ENCODE results near the gene DLGAP1.

The DLGAP1 gene

GRCh38 chr18:3930126-3931012 is 524.7 kb downstream of the DLGAP1 start:
- Mint-ChIP-seq H3K4me3 (no peak overlapping the region), H3K4me1 (no peaks in the 10 kb centered on the region), H3K36me3 (no peaks in the 10 kb centered on the region), H3K9me3 (no peaks in the 10 kb centered on the region), H3K27ac (no peak overlapping the region), H3K27me3 (peaks cover 2% of the 10 kb centered on the region)

- H3K9me3 Mint-ChIP-seq: no peaks in the 10 kb centered on the region
- H3K36me3 Mint-ChIP-seq: no peaks in the 10 kb centered on the region
- H3K4me3 Mint-ChIP-seq: no peak overlapping the region
- peaks cover 8% of the 10 kb centered on the region for H3K27me3 Mint-ChIP-seq
- no peak overlapping the region for H3K27ac Mint-ChIP-seq
- no peaks in the 10 kb centered on the region for H3K4me1 Mint-ChIP-seq
These were observed 530.7 kb downstream of the DLGAP1 start for GRCh38 chr18:3924455-3924854.

- H3K27me3 Mint-ChIP-seq: peaks cover 8% of the 10 kb centered on the region
- no peaks in the 10 kb centered on the region for H3K9me3 Mint-ChIP-seq
- no peak overlapping the region for H3K4me3 Mint-ChIP-seq
- no peaks in the 10 kb centered on the region for H3K4me1 Mint-ChIP-seq
- H3K27ac Mint-ChIP-seq: no peak overlapping the region
- no peaks in the 10 kb centered on the region for H3K36me3 Mint-ChIP-seq
These were observed 531.4 kb downstream of the DLGAP1 start for GRCh38 chr18:3923750-3924149.

GRCh38 chr18:3921826-3922225 is 533.3 kb downstream of the DLGAP1 start:
- Mint-ChIP-seq H3K4me1 (no peaks in the 10 kb centered on the region), H3K4me3 (no peak overlapping the region), H3K27me3 (peaks cover 8% of the 10 kb centered on the region)

GRCh38 chr18:3920832-3921231 is 534.3 kb downstream of the DLGAP1 start:
- Mint-ChIP-seq H3K4me3 (no peak overlapping the region), H3K27me3 (peaks cover 8% of the 10 kb centered on the region), H3K27ac (no peak overlapping the region), H3K9me3 (no peaks in the 10 kb centered on the region), H3K36me3 (no peaks in the 10 kb centered on the region), H3K4me1 (no peaks in the 10 kb centered on the region)

More at GRCh38 chr18:3921826-3922225, 533.3 kb downstream of the DLGAP1 start:
- no peaks in the 10 kb centered on the region for H3K36me3 Mint-ChIP-seq
- H3K27ac Mint-ChIP-seq: no peak overlapping the region
- H3K9me3 Mint-ChIP-seq: no peaks in the 10 kb centered on the region

- Mint-ChIP-seq H3K36me3 (no peaks in the 10 kb centered on the region), H3K9me3 (no peaks in the 10 kb centered on the region), H3K27me3 (peaks cover 8% of the 10 kb centered on the region), H3K27ac (no peak overlapping the region), H3K4me1 (no peaks in the 10 kb centered on the region), H3K4me3 (no peak overlapping the region)
These were observed 535.6 kb downstream of the DLGAP1 start for GRCh38 chr18:3919396-3920061.

GRCh38 chr18:3916082-3916481 is 539.0 kb downstream of the DLGAP1 start:
- H3K36me3 Mint-ChIP-seq: no peaks in the 10 kb centered on the region
- H3K4me1 Mint-ChIP-seq: no peaks in the 10 kb centered on the region
- peaks cover 11% of the 10 kb centered on the region for H3K27me3 Mint-ChIP-seq
- H3K4me3 Mint-ChIP-seq: no peak overlapping the region
- no peaks in the 10 kb centered on the region for H3K9me3 Mint-ChIP-seq
- H3K27ac Mint-ChIP-seq: no peak overlapping the region

GRCh38 chr18:3914833-3915610 is 540.1 kb downstream of the DLGAP1 start:
- Mint-ChIP-seq H3K27ac (no peak overlapping the region), H3K9me3 (no peaks in the 10 kb centered on the region), H3K27me3 (peaks cover 7% of the 10 kb centered on the region), H3K4me1 (no peaks in the 10 kb centered on the region), H3K4me3 (no peak overlapping the region), H3K36me3 (no peaks in the 10 kb centered on the region)

GRCh38 chr18:3914109-3914508 is 541.0 kb downstream of the DLGAP1 start:
- no peaks in the 10 kb centered on the region for H3K4me1 Mint-ChIP-seq
- H3K27ac Mint-ChIP-seq: no peak overlapping the region
- H3K27me3 Mint-ChIP-seq: peaks cover 5% of the 10 kb centered on the region
- H3K4me3 Mint-ChIP-seq: no peak overlapping the region
- H3K36me3 Mint-ChIP-seq: no peaks in the 10 kb centered on the region
- H3K9me3 Mint-ChIP-seq: no peaks in the 10 kb centered on the region

- Mint-ChIP-seq H3K36me3 (no peaks in the 10 kb centered on the region), H3K27ac (no peak overlapping the region)
These were observed 542.4 kb downstream of the DLGAP1 start for GRCh38 chr18:3912705-3913104.

GRCh38 chr18:3911413-3911812 is 543.7 kb downstream of the DLGAP1 start:
- H3K4me3 Mint-ChIP-seq: no peak overlapping the region
- H3K4me1 Mint-ChIP-seq: no peaks in the 10 kb centered on the region
- no peaks in the 10 kb centered on the region for H3K9me3 Mint-ChIP-seq
- no peaks in the 10 kb centered on the region for H3K36me3 Mint-ChIP-seq
- no peak overlapping the region for H3K27ac Mint-ChIP-seq
- peaks cover 5% of the 10 kb centered on the region for H3K27me3 Mint-ChIP-seq

More at GRCh38 chr18:3912705-3913104, 542.4 kb downstream of the DLGAP1 start:
- Mint-ChIP-seq H3K27me3 (peaks cover 5% of the 10 kb centered on the region), H3K4me1 (no peaks in the 10 kb centered on the region), H3K4me3 (no peak overlapping the region), H3K9me3 (no peaks in the 10 kb centered on the region)

- H3K36me3 Mint-ChIP-seq: no peaks in the 10 kb centered on the region
- peaks cover 5% of the 10 kb centered on the region for H3K27me3 Mint-ChIP-seq
- H3K27ac Mint-ChIP-seq: no peak overlapping the region
- no peaks in the 10 kb centered on the region for H3K9me3 Mint-ChIP-seq
- H3K4me3 Mint-ChIP-seq: no peak overlapping the region
- no peaks in the 10 kb centered on the region for H3K4me1 Mint-ChIP-seq
These were observed 544.6 kb downstream of the DLGAP1 start for GRCh38 chr18:3910512-3910911.

GRCh38 chr18:3907955-3908354 is 547.2 kb downstream of the DLGAP1 start:
- Mint-ChIP-seq H3K4me1 (no peaks in the 10 kb centered on the region), H3K9me3 (no peaks in the 10 kb centered on the region), H3K4me3 (no peak overlapping the region), H3K27ac (no peak overlapping the region), H3K27me3 (peaks cover 3% of the 10 kb centered on the region), H3K36me3 (no peaks in the 10 kb centered on the region)

- Mint-ChIP-seq H3K36me3 (no peaks in the 10 kb centered on the region), H3K4me1 (no peaks in the 10 kb centered on the region), H3K27ac (no peak overlapping the region), H3K4me3 (no peak overlapping the region), H3K27me3 (peaks cover 1% of the 10 kb centered on the region), H3K9me3 (no peaks in the 10 kb centered on the region)
These were observed 548.9 kb downstream of the DLGAP1 start for GRCh38 chr18:3906116-3906750.

GRCh38 chr18:3903337-3903736 is 551.8 kb downstream of the DLGAP1 start:
- Mint-ChIP-seq H3K9me3 (no peaks in the 10 kb centered on the region), H3K27me3 (peaks cover 1% of the 10 kb centered on the region), H3K4me1 (no peaks in the 10 kb centered on the region), H3K36me3 (no peaks in the 10 kb centered on the region), H3K27ac (no peak overlapping the region), H3K4me3 (no peak overlapping the region)

Data from activated naive CD4-positive, alpha-beta T cell treated with anti-CD3 and anti-CD28 coated beads, Interleukin-2, amount 50 U/mL, for 24 hours (primary cell).